ENCODE data around the gene CRTAC1.

The CRTAC1 gene

DNA sequence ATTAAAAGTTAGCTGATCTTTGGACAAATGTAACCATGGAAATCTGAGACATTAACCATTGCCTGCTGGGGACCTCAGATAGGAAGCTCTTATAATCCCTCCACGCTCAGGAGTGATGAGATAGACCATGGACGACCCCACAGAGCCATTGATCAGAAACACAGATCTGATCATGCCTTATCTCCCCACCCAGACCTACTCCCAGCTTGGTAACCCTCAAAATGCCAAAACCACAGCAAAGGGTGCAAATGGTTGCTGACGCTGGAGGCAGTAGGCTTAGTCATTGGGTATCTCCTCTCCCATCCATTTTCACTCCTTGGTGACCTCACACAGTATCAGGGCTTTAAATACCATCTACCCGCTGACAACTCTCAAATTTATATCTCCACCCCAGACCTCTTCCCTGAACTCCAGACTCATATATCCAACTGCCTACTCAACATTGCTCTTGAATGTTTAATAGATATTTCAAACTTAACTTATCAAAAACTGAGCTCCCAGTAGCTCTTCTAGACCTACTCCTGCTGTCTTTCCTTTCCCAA is 60.8 kb downstream of the CRTAC1 start:
- no peak for DNase-seq (ENCODE audit: low read depth)
- TF ChIP-seq, protein P1, sequence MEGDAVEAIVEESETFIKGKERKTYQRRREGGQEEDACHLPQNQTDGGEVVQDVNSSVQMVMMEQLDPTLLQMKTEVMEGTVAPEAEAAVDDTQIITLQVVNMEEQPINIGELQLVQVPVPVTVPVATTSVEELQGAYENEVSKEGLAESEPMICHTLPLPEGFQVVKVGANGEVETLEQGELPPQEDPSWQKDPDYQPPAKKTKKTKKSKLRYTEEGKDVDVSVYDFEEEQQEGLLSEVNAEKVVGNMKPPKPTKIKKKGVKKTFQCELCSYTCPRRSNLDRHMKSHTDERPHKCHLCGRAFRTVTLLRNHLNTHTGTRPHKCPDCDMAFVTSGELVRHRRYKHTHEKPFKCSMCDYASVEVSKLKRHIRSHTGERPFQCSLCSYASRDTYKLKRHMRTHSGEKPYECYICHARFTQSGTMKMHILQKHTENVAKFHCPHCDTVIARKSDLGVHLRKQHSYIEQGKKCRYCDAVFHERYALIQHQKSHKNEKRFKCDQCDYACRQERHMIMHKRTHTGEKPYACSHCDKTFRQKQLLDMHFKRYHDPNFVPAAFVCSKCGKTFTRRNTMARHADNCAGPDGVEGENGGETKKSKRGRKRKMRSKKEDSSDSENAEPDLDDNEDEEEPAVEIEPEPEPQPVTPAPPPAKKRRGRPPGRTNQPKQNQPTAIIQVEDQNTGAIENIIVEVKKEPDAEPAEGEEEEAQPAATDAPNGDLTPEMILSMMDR (conservative IDR thresholded peaks at IDR 0.05; ENCODE audit: control insufficient read depth, insufficient read depth, low read depth, low read length): no peak
- no peak overlapping the region for H3K4me3 ChIP-seq (ENCODE audit: control insufficient read depth, low read depth, low read length)

DNA sequence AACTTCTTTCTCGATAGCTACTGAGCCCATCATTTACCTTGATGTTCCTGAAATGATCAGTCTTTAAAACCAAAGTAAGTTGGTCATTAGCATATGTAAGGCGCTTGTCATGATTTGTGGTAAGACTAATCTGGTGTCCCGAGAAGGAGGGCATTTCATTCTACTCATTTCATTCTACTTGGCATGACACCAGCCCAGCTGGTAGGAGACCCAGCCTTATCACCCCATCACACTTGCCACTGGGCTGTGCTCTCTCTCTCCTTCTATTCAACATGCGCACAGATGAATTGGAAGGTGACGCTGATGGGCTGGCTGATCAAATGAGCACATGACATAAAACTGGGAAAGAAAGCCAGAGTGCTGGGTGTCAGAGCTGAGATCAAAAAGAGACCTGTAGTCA is 65.7 kb downstream of the CRTAC1 start:
- no peak overlapping the region for H3K4me3 ChIP-seq (ENCODE audit: control insufficient read depth, low read depth, low read length)
- TF ChIP-seq, protein P1 (conservative IDR thresholded peaks at IDR 0.05; ENCODE audit: control insufficient read depth, insufficient read depth, low read depth, low read length): no peak
- no peak for DNase-seq (ENCODE audit: low read depth)

DNA sequence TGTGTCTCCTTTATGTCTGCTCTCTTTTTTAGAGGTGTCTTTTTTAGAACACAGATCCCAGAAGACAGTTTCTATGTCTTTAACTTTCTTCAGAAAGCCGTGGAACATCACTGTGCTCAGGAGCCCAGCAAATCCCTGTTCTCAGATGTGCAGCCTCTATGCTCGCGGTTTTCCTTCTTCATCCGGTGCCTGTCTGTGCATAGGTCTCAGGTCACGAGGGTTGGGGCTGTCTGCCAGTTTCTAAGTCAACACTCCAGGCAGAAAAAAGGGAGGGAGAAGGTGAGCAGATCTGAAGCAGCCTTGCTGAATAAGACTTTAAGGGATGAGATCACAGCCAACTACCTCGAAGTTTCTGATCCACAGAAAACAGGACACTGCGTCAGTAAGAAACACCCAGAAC is 68.5 kb downstream of the CRTAC1 start:
- H3K4me3 ChIP-seq (ENCODE audit: control insufficient read depth, low read depth, low read length): no peak overlapping the region
- TF ChIP-seq, protein P1 (conservative IDR thresholded peaks at IDR 0.05; ENCODE audit: control insufficient read depth, insufficient read depth, low read depth, low read length): no peak
- no peak for DNase-seq (ENCODE audit: low read depth)

DNA sequence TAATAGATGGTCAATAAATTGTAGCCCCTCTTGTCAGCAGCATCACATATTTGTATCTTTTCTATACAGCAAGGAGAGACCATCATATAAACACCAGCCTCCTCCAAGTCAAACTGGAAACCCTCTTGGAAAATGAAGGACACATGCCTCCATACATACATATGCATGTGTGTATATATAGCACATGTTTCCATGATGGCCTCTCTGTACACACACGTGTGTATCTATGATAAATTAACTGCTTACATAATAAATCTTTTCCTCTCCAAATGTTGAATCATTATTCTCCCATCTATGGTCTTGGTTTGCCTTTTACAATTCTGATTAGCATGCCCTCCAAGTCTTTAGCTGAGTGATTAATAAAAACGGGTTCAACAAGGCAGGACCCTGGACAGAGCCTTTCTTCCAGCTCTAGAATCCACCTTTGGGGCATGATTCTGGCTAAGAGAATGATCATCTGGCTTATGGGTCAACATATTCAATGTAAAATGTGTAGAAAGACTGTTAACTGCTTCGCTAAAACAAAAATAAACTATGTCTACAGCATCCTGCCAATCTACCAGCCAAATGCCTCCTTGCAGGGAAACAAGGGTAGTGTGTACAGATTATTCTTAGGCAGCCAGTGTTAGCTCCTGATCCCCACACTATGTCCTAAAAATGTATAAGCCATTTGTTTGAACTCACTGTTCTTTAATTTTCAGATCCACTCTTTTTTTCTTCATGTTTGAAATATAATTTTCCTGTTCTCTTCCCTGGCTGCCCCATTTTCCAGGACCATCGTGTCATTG is 70.0 kb downstream of the CRTAC1 start:
- no peak for DNase-seq (ENCODE audit: low read depth)
- H3K4me3 ChIP-seq (ENCODE audit: control insufficient read depth, low read depth, low read length): no peak overlapping the region
- TF ChIP-seq, protein P1 (conservative IDR thresholded peaks at IDR 0.05; ENCODE audit: control insufficient read depth, insufficient read depth, low read depth, low read length): no peak

DNA sequence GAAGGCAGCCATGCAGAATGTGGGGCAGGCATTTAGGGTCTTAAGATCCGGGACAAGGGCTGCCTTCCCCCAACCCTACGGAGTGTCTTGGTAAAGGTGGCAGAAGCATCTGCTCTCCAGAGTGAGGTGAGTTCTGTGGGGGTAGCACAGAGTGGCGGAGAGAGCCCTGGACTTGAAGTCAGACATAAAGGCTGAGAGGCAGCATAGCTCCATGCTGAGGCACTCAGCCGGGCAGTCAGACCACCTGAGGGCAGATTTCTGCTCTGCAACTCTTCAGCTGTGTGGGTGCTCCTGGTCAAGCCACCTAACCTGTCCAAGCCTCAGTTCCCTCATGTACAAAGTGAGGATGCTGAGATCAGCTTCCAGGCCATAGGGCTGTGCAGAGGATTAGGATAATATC is 81.0 kb downstream of the CRTAC1 start:
- DNase-seq (ENCODE audit: low read depth): no peak
- TF ChIP-seq, protein P1 (conservative IDR thresholded peaks at IDR 0.05; ENCODE audit: control insufficient read depth, insufficient read depth, low read depth, low read length): no peak
- H3K4me3 ChIP-seq (ENCODE audit: control insufficient read depth, low read depth, low read length): no peak overlapping the region

DNA sequence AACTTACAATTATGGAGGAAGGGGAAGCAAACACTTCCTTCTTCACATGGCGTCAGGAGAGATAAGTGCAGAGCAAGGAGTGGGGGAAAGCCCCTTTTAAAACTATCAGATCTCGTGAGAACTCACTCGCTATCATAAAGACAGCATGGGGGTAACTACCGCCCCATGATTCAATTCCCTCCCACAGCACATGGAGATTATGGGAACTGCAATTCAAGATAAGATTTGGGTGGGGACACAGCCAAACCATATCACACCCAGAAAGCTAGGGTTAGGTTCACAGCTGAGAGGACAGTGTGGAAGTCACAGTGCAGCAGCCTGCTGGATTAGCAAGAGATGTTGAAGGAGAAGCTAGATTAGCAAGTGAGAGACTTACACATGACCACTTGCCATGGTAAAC is 81.6 kb downstream of the CRTAC1 start:
- TF ChIP-seq, protein P1 (conservative IDR thresholded peaks at IDR 0.05; ENCODE audit: control insufficient read depth, insufficient read depth, low read depth, low read length): no peak
- no peak for DNase-seq (ENCODE audit: low read depth)
- no peak overlapping the region for H3K4me3 ChIP-seq (ENCODE audit: control insufficient read depth, low read depth, low read length)
